SK-MEL-5 (cell line): Measurements from ENCODE around the gene GPC3. TPM values are rescaled to one million over a fixed set of nuclear protein-coding genes. Genes with fewer than 3 reads are reported as not detected.
"Not testable (repeated sequence)": the region's sequence is repeated elsewhere in the genome, so short reads cannot be mapped to it uniquely, and the experiment has no call there.

ENCODE experiments used
- DNase-seq: peaks from one replicate; pipeline ENCODE4 v3.0.0-alpha.2; 2016; ENCODE audit warnings: low read depth, low spot score
- in situ Hi-C: cut with HindIII; loops from 2 replicates; pipeline ENCODE4 v1.10.0; 2016; ENCODE audit warnings: low sequenced_read_pairs, high pct_unique_total_duplicates, low pct_unique_long_range_greater_than_20kb
- total RNA-seq: library from RNA; depleted of rRNA; stranded (reverse); fragments of >200 nt; shearing (Covaris generic); gene quantifications from 2 replicates; pipeline ENCODE4 v1.2.3, GENCODE V29; 2014

The GPC3 gene
- total RNA-seq, 1 experiment from 2014 or later, result 0.16 TPM

DNA sequence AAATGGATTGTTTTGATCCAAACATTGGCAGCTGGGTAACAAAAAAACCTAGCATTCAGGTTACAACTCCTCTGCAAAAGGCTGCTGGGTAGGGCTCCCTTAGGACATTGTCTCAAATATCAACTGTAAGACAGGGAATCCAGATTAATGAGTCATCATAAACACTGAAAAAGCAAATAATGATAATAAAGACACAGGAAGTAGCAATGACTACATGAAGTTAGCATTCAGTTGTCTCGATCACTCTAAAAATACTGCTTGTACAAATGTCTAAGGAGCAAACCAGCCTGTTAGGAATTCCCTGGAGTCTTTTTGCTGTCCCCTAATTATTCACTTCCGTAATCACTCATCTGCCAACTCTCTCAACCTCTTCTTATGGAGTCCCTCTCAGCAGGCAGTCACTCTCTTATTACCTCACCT, 259.2 kb downstream of the GPC3 start:
- DNase-seq, result no peak
- in situ Hi-C loops, result no loop called here

DNA sequence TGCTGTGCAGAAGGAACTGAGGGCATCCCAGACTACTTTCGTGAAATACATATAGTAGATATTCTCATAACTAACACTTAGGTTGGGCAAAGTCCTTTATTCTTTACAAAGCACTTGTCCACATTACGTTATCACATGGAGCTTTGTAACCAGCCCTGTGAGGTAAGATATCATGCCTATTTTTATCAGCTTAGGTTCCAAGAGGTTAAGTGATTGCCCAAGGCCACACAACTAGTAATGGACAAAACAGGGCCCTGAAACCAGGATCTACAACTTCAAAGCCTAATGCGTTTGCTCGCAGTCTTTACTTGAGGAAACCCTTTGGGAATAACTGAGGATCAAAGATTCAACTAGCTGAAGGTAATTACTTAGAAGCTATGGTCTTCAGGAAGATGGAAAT, 261.5 kb downstream of the GPC3 start:
- in situ Hi-C loops, result no loop called here
- DNase-seq, result no peak

DNA sequence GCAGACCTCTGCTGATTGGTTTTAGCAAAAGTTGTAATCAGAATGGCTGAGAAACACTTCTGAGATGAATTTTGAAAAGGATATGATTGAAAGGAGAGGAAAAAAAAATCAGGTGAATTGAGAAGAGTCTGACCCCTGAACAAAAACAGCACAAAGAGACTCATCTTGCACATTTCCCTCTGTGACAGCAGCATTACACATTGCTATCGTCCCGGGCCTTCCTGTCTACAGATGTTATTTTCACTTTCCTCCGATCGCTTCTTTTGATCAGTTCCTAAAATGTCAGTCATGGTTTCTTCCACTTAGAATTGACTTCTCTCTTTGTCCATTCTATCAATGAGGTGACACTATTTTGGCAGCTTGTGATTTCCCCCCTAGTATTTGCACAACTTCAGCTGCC, 262.6 kb downstream of the GPC3 start:
- DNase-seq, result no peak
- in situ Hi-C loops, result no loop called here

DNA sequence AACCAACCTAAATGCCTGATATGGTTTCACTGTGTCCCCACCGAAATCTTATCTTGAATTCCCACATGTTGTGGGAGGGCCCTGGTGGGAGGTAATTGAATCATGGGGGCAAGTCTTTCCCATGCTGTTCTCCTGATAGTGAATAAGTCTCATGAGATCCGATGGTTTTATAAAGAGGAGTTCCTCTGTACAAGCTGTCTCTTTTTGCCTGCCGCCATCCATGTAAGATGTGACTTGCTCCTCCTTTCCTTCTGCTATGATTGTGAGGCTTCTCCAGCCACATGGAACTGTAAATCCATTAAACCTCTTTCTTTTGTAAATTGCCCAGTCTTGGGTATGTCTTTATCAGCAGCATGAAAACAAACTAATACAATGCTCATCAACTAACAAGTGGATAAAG, 265.1 kb downstream of the GPC3 start:
- DNase-seq, in situ Hi-C loops: not testable (repeated sequence)

DNA sequence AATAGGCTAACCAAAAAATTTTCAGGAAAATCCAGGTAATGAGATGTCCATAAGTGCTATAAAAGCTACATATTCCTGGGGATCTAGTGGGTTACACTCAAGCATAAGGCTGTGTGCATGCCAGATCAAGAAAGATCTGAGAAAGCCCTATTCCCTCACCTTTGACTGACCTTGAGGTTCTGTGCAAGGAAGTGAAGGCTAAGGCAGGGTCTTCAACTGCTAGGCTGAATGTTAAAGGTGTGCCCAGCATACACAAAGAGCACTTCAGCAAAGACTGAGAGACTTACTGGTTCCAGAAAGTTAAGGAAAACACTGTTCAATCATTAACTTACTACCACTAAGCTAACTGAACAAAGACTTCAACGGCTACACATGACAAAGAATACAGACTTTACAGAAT, 269.7 kb downstream of the GPC3 start:
- no peak for DNase-seq
- in situ Hi-C loops, result no loop called here

DNA sequence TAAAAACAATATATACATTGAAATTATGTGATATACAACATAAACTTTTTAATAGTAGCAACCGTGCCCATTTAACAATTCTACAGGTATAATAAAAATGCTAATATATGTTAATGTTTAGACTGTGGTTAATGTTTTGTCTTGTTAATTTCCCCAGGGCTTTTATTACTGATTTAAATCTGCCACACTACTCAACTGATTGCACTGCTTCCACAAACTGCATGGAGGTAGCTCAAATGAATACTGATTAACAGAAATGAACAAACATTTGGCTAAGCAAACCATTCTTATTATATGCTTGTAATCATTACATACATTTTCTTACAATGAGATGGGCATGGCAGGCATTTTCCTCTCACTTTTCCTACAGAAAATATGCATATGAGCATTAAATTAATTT, 275.9 kb downstream of the GPC3 start:
- no peak for DNase-seq
- in situ Hi-C loops, result no loop called here

DNA sequence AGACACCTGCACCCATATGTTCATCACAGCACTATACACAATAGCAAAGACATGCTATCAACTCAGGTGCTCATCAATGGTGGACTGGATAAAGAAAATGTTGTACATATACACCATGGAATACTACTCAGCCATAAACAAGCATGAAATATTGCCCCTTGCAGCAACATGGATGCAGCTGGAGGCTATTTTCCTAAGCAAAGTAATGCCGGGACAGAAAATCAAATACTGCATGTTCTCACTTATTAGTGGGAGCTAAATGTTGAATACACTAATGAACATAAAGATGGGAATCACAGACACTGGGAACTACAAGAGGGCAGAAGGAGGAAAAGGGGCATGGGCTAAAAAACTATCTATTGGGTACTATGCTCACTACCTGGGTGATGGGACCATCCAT, 278.5 kb downstream of the GPC3 start:
- no peak for DNase-seq
- in situ Hi-C loops, result no loop called here

DNA sequence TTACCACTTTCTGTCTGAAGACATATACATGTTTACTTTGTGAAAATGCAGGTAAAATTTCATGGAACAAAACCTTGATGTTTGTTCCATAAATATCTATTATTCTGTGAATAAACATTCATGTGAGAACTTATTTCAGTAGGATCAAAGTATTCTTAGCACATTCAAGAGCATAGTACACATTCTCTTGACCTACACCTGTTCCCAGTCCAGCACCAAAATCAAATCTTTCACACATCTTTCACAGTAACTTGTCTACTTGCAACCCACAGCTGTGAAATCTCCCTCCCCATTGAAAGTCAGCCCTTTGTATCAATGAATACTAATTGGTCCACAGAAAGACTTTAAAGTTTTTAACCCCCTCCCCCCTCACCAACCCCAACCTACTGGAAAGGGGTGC, 283.2 kb downstream of the GPC3 start:
- no peak for DNase-seq
- in situ Hi-C loops, result no loop called here

DNA sequence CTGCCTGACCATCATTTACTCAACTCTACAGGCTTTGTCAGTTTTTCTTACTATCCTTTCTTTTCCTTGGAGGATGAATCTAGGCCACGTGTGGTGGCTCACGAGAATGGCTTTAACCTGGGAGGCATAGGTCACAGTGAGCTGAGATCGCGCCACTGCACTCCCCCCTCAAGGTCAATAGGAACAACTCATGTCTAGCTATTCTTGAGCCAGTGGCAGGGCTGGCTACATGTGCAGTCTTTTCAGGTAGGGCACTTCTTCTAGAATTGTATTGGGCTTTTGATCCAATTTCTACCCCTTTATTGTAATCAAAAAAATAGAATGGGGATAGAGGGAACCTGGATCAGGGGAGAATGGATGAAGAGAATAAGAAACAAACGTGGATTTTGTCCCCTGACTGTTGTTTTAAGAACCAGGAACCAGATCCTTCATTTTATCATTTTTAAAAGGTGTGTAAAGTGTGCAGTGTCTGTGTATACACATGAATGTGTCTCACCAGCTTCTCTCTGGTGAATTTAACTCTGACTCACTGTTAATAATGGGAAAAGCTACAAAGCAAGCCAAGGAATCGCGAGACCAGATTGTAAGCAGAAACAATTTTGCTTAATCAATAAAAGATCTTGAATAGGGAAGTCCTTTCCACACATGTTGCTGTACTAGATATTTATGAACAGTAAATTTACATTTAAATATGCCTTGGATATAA, 286.2 kb downstream of the GPC3 start:
- no peak for DNase-seq

DNA sequence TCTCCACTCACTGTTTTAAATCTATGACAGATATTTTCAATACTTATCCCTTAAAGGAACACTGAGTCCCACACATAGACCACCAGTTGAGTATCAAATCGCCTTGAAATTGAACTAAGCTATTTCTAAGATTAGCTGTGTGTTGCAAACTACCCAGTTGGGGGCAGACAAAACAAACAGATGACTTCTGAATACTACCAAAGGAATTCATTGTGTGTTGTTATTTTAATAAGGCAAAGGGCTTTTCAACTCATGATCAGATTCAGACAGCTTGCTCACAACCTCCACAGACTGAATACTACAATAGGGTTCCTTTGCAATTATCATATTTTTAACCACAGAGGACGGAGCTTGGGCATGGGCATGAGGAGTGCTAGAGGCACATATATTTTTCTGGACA, 287.1 kb downstream of the GPC3 start:
- DNase-seq, result peak; percentile 57
- in situ Hi-C loops, result no loop called here

More for the DNA sequence above, 286.2 kb downstream of the GPC3 start:
- in situ Hi-C loops, result no loop called here

DNA sequence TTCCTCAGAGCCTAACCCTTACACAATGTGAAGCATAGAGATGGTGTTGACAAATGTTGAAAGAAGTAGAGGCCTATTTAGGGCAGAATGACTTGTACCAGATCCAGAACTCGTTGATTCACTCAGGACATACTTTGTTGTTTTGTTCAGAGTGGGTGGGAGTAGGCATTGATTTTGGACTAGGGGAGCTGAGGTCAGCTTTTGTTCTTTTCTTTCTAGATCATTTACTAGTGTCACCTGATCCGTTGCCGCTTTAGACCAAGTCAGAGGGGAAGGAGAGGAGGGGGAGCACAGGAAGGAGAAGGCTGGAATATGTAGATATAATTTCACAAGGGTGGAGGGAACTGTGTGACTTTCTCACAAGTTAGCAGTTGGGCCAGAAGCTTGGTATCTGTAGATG, 287.7 kb downstream of the GPC3 start:
- in situ Hi-C loops, result no loop called here

DNA sequence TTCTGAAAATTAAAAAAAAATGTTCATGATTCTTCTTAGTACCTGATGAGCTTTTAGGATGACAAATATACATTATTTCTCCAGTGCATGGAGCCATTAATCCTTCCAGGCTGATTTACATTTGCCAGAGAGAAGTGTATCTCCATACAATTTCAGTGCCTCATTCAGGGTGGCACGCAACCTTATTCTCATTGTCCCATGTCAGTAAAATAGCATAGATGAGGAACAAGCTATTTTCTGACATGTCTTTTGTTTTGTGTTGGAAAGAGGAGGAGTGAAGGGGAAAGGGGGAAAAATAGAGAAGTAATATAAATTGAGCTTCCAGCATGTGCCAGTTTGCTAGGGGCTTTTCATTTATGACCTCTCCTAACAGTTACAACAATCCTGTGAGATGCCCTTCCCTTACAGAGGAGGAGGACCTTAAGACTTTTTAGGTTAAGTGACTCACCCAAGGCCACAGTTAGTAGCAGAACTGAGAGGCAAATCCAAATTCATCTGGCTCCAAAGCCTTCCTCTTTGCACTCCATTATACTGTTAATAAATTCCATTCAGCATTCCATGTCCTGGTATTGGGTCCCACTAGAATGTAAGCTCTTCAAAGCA, 295.3 kb downstream of the GPC3 start:
- DNase-seq, result no peak
- in situ Hi-C loops, result no loop called here

More for the DNA sequence above, 287.7 kb downstream of the GPC3 start:
- no peak for DNase-seq

DNA sequence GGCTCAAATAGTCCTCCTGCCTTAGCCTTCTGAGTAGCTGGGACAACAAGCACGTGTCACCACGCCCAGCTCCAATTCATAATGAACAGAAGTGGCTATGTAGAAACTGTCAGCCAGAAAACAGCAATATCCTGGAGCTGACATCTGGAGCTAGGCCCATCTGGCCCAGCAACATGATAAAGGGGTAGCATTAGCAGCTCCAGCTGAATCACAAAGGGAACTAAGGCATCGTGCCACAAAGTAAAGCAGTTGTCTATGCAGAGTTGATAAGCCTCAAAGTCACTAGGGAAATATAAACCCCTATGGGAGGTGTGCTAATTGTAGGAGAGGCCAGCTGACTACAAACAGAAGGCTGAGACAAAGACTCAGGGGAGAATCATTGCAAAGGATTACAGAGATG, 299.6 kb downstream of the GPC3 start:
- DNase-seq, result no peak
- in situ Hi-C loops, result no loop called here

DNA sequence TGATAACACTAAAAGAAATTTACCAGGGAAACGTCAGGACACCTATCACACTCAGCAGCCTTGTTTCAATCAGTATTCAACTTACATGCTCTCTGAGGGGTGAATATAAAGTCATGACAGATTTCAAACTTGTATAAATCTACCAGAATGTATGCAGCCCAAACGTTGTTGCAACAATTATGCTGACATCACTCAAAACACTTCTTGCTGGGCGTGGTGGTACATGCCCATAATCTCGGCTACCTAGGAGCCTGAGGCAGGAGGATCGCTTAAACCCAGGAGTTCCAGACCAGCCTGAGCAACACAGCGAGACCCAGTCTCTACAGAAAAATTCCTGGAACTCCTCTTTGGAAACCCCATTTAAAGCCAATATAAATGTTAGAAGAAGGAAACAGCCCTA, 303.5 kb downstream of the GPC3 start:
- no peak for DNase-seq
- in situ Hi-C loops, result no loop called here

DNA sequence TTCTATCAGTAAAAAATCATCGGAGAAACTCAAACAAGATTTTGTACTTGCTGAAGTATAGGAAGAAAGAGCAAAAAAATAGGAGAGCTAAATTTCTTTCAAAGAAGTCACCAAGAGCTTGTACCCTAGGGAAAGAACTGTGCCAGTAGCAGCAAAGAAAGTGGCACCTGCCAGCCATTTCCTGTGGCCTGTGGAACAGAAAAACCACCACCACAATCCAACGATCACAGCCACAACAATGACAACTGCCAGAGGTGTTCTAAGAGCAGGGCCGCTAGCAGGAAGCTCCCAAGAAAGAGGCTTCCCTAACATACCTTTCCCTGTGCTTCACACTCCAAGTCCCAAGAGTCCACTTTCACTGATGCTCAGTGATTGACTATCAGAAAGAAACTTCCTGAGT, 304.0 kb downstream of the GPC3 start:
- DNase-seq, result no peak
- in situ Hi-C loops, result no loop called here

DNA sequence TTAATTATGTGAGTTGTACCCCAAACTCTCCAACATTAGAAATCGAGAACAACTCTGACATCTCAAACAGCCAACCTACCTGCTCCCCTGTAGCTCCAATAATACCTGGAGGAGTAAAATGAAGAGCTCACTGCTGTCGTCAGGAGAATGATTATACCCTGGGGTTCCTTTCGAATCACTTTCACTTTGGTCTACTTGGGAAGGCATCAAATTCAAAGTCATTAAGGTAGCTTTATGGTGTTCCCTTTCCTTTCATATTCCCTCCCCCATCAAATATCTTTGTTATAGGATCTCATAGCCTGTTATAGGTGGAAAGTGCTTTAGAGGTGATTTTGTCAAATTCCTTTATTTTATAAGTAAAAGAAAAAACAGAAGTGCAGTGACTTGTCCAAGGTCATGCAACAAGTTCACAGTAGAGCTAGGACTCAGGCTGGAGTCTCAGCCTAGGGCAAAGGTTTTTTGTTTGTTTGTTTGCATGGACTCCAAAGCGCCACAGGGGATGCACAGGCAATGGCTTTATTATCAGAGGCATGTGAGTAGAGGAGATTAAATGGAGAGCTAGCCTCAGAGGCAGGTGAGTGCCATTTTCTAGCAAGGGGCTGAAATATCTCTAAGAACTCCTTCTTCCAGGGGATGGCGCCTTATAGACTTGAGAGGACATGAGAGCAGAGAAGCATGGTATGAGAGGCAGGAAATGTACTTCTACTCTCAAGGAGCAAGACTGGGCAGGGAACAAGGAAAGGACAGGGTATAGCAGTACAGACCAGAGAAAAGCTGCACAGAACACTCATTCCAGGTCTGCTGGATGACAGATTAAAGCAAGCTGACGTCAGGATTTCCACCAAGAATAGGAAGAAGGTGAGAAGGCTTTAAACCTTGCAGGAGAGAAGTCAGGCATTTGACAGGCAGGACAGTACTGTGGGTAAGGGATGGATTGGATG, 308.0 kb downstream of the GPC3 start:
- in situ Hi-C loops, result no loop called here
- no peak for DNase-seq

DNA sequence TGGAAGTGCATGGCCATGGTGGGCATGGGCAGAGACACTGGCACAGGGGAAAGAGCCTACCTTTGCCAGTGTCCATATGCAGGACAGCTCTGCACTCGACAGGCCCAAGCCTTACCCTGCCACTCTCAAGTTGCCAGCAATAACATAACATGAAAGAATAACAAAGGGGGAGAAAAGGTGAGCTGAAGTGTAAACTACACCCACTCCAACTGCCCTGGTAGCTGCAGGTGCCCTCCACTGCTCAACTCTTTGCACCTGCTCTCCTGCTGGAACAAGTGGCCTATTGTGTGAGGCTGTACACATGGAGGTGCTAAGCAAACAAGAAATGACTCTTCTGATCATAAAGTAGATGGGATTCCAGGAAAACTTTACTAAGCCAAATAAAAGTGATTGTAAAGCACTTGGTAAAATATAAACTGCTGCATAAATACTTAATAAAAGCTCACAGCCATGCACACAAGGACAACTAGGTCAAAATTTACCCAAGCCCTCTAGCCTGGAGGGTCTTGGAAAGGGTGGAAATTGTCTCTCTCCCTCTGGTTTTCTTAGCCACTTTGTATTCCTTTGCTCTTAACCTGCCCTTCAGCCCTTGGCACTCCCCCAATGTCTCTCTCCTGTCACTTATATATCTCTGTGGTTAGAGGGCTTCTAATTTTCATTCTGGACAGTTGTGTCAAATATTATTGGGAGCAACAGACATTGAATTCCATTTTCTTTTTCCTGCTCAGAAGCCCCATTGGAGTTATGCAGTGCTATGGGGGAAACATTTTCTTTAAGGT, 308.9 kb downstream of the GPC3 start:
- in situ Hi-C loops, result no loop called here
- no peak for DNase-seq
